HG03558 (cell line): ENCODE data around the gene BACH2.
"Not testable (repeated sequence)": the region's sequence is repeated elsewhere in the genome, so short reads cannot be mapped to it uniquely, and the experiment has no call there.

Experiments used
- ATAC-seq: cut with Tn5 transposase; IDR thresholded peaks from one replicate; pipeline ENCODE4 v1.9.1; 2021; ENCODE audit warnings: moderate number of reproducible peaks; ENCODE audit not compliant: unreplicated experiment; ENCODE audit errors: extremely low read depth

Gene BACH2

DNA sequence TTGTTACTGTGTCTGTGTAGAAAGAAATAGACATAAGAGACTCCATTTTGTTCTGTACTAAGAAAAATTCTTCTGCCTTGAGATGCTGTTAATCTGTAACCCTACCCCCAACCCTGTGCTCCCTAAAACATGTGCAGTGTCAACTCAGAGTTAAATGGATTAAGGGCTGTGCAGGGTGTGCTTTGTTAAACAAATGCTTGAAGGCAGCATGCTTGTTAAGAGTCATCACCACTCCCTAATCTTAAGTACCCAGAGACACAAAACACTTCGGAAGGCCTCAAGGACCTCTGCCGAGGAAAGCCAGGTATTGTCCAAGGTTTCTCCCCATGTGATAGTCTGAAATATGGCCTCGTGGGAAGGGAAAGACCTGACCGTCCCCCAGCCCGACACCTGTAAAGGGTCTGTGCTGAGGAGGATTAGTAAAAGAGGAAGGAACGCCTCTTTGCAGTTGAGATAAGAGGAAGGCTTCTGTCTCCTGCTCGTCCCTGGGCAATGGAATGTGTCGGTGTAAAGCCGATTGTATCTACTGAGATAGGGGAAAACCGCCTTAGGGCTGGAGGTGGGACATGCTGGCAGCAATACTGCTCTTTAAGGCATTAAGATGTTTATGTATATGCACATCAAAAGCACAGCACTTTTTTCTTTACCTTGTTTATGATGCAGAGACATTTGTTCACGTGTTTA lies 405.7 kb downstream of the BACH2 start:
- not testable (repeated sequence) for ATAC-seq

DNA sequence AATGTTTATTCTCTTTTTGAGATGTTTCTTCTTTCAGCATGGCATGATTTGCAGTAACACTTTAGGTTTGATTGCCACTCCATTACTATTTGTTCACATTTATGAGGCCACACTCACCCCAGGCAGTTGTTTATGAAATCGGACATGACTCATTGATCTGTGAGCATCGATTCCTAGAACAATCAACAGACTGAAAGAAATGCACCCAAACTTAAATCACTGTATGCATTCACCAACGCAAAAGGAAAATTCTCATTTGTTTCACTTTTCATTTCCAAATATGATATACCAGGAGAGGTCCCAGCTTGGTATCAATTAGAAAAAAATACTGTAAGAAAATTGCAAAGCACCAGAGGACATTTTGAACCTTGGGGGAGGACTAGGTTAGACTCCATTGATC lies 407.8 kb downstream of the BACH2 start:
- no peak for ATAC-seq

DNA sequence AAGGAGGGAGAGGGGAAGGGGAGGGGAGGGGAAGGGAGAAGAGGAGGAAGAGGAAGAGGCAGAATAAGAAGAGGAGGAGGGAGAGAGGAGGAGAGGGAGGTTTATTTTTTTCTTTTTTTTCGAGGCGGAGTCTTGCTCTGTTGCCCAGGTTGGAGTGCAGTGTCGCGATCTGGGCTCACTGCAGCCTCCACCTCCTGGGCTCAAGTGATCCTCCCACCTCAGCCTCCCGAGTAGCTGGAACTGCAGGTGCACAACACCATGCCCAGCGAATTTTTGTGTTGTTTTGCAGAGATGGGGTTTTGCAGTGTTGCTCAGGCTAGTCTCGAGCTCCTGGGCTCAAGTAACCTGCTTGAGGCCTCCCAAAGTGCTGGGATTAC lies 408.5 kb downstream of the BACH2 start:
- ATAC-seq, result no peak

DNA sequence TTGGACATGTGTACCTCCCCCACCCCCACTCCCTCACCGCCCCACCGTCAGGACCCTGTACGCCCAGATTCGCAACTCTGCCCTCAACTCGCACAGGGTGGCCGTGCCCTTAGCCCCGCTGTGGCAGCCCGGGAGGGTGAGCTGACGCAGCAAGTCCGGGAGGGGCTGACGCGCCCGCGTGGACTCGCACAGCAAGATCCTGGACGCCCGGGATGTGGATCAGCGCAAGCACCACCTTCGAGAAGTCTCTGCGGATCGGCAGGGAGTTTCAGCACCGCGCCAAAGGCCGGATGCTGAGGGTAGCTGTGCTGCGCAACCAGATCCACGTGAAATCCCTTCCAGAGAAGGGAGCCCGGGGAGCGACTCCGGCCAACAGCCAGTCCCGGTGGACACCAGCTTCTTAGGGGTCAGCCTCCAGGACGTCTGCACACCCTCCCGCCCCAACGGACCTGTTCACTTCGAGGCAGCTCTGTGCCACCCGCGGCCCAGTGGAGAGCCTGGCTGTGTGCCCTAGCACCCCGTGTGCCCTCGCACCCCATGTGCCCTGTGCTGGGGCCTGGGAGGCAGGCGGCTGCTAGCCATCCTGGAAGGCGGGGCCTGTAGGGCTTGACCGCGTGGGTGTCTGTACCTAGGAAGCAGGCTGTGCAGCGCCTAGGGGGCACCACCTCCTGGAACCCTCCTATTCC lies 409.0 kb downstream of the BACH2 start:
- ATAC-seq, result no peak

DNA sequence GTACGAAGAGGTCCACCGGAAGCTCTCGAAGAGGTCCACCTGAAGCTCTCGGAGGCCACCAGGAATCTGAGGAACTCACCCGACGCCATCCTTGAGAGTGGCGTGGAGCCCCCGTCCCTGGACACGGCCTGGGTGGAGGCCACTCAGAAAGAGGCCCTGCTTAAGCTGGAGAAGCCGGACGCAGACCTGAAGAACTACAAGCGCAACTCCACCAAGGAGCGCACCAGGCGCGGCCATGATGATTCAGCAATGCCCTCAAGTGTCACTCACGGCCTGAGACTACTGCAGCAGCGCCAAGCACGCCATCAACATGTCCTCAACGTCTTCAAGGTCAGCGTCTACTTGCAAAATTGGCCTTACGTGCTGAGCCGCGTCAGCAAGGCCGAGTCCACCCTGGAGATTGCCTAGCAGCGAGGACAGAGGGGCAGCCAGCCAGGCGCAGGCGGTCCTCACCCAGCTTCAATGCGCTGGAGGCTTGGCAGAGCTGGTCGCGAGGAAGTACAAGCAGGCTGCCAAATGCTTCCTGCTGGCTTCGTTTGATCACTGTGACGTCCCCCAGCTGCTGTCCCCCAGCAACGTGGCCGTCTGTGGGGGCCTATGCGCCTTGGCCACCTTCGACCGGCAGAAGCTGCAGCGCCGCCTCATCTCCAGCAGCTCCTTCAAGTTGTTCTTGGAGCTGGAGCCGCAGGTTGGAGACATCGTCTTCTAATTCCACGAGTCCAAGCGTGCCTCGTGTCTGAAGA lies 410.1 kb downstream of the BACH2 start:
- ATAC-seq, result no peak
